CD4-positive, alpha-beta T cell treated with Interleukin-4 for 4 hours (primary cell): ENCODE data around the gene CCDC88A.
"Not testable (repeated sequence)": the region's sequence is repeated elsewhere in the genome, so short reads cannot be mapped to it uniquely, and the experiment has no call there.

ENCODE experiments used
- DNase-seq: peaks from one replicate; pipeline ENCODE4 v3.0.0-alpha.2; 2020

The CCDC88A gene

DNA sequence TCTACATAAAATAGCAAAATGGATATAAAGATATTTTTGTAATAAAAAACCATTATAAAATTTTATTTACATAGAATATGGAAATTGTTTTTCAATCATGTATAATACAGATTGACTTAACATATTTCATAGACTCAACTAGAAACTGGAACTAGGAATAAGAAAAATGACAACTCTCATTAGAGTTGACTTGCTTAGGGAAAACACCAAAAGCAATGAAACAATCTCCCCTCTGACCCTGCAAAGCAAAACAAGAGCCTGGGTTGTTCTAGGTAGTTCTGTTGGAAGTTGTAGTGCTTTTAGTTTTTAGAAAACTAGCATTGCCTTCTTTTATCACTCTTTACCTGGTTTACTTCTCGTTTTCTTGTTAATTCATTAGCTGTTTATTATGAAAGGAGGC, 118.4 kb downstream of the CCDC88A start:
- no peak for DNase-seq

- no peak for DNase-seq
Observed at GRCh38 chr2:55296393-55296792, 123.3 kb downstream of the CCDC88A start.

DNA sequence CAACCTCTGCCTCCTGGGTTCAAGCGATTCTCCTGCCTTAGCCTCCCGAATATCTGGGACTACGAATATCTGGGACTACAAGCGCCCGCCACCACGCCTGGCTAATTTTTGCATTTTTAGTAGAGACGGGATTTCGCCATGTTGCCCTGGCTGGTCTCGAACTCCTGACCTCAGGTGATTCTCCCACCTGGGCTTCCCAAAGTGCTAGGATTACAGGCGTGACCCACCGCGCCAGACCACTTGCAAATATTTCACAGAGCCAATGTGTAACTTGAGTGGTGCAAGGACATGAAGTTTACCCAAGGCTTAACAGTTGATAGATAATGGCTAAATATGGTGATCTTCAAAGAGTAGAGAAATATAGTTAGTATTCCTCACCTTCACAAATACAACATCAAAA, 136.6 kb downstream of the CCDC88A start:
- DNase-seq = no peak

GRCh38 chr2:55282110-55282917, 137.3 kb downstream of the CCDC88A start:
- DNase-seq = peak; percentile 88

GRCh38 chr2:55280851-55281546, 138.7 kb downstream of the CCDC88A start:
- not testable (repeated sequence) for DNase-seq

DNA sequence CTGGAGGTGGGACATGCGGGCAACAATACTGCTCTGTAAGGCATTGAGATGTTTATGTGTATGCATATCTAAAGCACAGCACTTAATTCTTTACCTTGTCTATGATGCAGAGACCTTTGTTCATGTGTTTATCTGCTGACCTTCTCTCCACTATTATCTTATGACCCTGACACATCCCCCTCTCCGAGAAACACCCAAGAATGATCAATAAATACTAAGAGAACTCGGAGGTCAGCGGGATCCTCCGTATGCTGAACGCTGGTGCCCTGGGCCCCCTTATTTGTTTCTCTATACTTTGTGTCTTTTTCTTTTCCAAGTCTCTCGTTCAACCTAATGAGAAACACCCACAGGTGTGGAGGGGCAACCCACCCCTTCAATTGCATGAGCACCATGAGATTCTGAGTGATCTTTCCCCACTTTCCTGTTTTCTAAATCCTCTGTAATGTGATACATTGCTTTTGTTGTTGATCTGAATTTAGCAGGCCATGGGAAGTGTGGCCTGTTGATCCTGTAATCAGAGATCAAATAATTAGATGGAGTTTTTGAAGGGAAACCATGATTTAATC, 139.7 kb downstream of the CCDC88A start:
- DNase-seq = not testable (repeated sequence)

DNA sequence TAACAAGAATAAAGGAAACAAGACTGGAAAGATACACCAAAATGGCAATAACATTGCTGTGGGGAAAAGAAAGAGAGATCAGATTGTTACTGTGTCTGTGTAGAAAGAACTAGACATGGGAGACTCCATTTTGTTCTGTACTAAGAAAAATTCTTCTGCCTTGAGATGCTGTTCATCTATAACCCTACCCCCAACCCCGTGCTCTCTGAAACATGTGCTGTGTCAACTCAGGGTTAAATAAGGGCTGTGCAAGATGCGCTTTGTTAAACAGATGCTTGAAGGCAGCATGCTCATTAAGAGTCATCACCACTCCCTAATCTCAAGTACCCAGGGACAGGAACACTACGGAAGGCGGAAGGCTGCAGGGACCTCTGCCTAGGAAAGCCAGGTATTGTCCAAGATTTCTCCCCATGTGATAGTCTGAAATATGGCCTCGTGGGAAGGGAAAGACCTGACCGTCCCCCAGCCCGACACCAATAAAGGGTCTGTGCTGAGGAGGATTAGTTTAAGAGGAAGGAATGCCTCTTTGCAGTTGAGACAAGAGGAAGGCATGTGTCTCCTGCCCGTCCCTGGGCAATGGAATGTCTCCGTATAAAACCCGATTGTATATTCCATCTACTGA, 140.3 kb downstream of the CCDC88A start:
- DNase-seq = not testable (repeated sequence)

GRCh38 chr2:55277310-55277709, 142.3 kb downstream of the CCDC88A start:
- no peak for DNase-seq

- DNase-seq = not testable (repeated sequence)
Observed at GRCh38 chr2:55274346-55274745, 145.3 kb downstream of the CCDC88A start.

DNA sequence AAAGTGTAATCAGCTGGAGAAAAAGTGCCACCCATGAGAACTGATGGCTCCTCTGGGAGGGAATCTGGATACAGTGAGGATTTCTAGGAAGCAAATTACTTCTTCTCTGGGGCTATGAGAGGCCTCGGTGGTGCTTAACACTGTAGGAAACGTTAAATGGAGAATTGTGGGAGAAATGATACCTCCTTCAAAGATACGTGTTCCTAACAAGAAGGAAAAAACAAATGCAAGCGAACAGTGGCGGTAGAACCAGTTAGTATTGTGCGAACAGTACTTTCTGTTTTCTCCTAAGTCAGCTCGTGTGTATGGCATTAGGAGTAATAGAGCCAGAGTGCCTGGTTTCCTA, 150.0 kb downstream of the CCDC88A start:
- DNase-seq = no peak

GRCh38 chr2:55268907-55269644, 150.6 kb downstream of the CCDC88A start, which contains the start of gene MTIF2:
Gene MTIF2 (minus strand): TSS chr2:55269231. CDS start chr2:55263858, 5,373 bp downstream.
- DNase-seq = peak; percentile 89

DNA sequence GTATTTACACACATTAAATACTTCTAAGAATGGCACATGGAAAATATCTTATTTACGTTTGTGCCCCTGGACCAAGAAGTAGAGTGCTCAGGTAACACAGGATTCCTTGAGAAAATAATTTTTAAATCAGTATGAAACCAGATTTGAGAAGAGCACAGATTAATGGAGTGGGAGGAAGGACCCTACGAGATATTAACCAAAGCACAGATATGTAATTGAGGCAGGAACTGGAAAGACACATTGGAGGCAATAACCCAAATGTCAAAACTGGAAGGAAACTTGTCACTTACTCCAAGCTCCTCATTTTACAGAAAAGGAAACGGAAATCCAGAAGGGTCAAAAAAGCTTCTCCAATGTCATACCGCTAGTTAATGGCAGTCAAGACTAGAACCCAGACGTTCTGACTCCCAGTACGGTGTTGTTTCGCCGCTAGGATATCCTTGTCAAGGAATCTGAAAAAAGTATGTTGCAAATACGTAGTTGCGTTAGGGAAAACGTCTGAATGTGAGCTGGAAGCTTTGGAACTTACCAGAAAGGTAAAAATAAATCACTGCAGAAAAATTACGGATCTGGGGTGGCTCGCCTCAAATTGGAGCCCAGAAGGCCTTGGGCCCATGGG, 151.3 kb downstream of the CCDC88A start:
- DNase-seq = no peak

DNA sequence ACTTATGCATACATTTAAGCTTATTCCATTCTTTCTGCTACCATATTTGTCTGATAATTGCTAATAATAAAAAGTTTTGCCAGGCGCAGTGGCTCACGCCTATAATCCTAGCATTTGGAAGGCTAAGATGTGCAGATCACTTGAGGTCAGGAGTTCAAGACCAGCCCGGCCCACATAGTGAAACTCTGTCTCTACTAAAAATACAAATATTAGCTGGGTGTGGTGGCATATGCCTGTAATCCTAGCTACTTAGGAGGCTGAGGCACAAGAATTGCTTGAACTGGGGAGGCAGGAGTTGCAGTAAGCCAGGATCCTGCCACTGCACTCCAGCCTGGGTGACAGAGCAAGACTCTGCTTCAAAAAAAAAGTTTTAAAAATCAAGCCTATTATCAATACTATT, 160.1 kb downstream of the CCDC88A start:
- DNase-seq = not testable (repeated sequence)

GRCh38 chr2:55252832-55253231, 166.8 kb downstream of the CCDC88A start:
- no peak for DNase-seq

GRCh38 chr2:55247025-55247424, 172.6 kb downstream of the CCDC88A start:
- DNase-seq = no peak

DNA sequence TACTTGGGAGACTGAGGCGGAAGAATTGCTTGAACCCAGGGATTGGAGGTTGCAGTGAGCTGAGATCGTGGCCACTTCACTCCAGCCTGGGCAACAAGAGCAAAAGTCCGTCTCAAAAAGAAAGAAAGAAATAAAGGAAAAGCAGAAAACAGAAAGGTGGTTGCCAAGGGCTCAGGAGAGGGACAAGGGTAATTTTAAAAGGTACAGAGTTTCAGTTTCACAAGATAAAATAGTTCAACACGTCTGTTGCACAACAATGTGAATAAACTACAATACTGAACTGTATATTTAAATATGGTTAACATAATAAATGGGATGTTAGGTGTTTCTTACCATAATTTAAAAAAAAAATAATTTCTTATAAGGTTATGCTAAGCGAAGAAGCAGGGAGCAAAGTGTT, 174.2 kb downstream of the CCDC88A start:
- no peak for DNase-seq

GRCh38 chr2:55242617-55243016, 177.0 kb downstream of the CCDC88A start:
- DNase-seq = no peak

DNA sequence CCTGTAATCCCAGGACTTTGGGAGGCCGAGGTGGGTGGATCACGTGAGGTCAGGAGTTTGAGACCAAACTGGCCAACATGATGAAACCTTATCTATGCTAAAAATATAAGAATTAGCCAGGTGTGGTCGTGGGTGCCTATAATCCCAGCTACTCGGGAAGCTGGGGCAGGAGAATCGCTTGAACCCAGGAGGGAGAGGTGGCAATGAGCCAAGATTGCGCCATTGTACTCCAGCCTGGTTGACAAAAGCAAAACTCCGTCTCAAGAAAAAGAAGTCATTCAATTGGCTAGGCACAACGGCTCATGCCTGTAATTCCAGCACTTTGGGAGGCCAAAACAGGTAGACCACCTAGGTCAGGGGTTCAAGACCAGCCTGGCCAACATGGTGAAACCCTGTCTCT, 178.1 kb downstream of the CCDC88A start:
- not testable (repeated sequence) for DNase-seq

DNA sequence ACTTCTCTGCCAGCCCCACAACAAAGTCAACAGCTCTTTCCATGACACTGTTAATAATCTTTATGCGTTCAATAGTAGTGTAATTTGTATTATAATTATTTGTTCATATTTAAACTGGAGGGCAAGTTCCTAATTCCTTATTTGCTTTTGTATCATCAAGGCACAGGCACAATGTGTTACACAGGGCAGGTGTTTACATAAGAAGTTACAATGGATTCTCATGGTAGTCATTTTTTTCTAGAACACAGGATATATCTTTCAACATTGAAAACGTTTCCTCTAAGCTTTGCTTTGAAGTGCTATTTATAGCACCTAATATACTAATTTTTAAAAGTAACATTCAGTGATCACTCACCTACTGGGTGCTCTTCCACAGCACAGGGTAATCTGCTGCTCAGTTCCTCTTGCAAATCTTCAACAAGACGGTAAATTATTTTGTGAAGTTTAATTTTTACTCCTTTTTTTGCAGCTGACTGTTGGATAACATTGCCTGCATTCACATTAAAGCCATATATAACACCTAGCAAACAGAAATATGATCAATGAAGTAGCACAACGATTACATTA, 179.9 kb downstream of the CCDC88A start:
- DNase-seq = no peak
